GM23248 (cell line): Measurements from ENCODE around the gene ST6GALNAC3.

Experiments
- EZH2 ChIP-seq: fragments of 200-600 bp; sonication (generic); IDR thresholded peaks from 2 replicates; pipeline ENCODE4 v1.6.1; 2018; ENCODE audit warnings: antibody characterized with exemption, mild to moderate bottlenecking; ENCODE audit not compliant: insufficient read depth, poor library complexity, severe bottlenecking
- EZH2phosphoT487 ChIP-seq: fragments of 200-600 bp; sonication (generic); IDR thresholded peaks from 2 replicates; pipeline ENCODE4 v1.6.1; 2018; ENCODE audit warnings: antibody characterized with exemption, moderate library complexity, mild to moderate bottlenecking, low read depth; ENCODE audit not compliant: insufficient read depth

- TF ChIP-seq EZH2, result no peak
- TF ChIP-seq EZH2phosphoT487, result no peak
Observed at GRCh38 chr1:76371941-76372340, 297.4 kb downstream of the ST6GALNAC3 start.
